Measurements from ENCODE around the gene SNTB2. TPM values are rescaled to one million over a fixed set of nuclear protein-coding genes. Genes with fewer than 3 reads are reported as not detected.

The SNTB2 gene
- total RNA-seq, 2 experiments from 2014 or later: 15.7 to 17.2 TPM

- Mint-ChIP-seq H3K27me3 (no peaks in the 10 kb centered on the region), H3K4me1 (peaks cover 52% of the 10 kb centered on the region), H3K4me3 (no peak overlapping the region), H3K9me3 (ENCODE audit: low read depth) (no peaks in the 10 kb centered on the region), H3K36me3 (ENCODE audit: low read depth) (peaks cover 65% of the 10 kb centered on the region), H3K27ac (peak overlapping the region; percentile 87)
- ATAC-seq (no peak), DNase-seq (no peak)
- POLR2A ChIA-PET: interaction anchor here (0.7 to 2.6 kb wide), 6 partner anchors 8 to 607 kb away, joined by 3 to 15 read pairs (median 6); partner anchors contain the start of gene SNTB2
- CTCF ChIA-PET: interaction anchor here (0.6 to 2.4 kb wide), 11 partner anchors 10 to 226 kb away, joined by 3 to 12 read pairs (median 5); partner anchors contain the start of gene SNTB2
- intact Hi-C loops (cut with DNase I, micrococcal nuclease): loop anchor here in 1 of 2 experiments (5.0 kb wide), 1 partner anchor 122 kb away; no protein-coding TSS in a partner anchor
These were observed 21.4 kb upstream of the SNTB2 start for GRCh38 chr16:69165584-69165983.

- peaks cover 52% of the 10 kb centered on the region for H3K4me1 Mint-ChIP-seq
- intact Hi-C loops (cut with DNase I, micrococcal nuclease): loop anchor here (1.0 to 5.0 kb wide), 12 partner anchors 20 to 506 kb away; partner anchors contain the start of genes CHTF8 (in 2 of the 2), UTP4 (in 2 of the 2), NFAT5 (in 1 of the 2) and SNTB2 (in 1 of the 2)
- H3K4me3 Mint-ChIP-seq: peak overlapping the region; percentile 32
- H3K27me3 Mint-ChIP-seq: no peaks in the 10 kb centered on the region
- CTCF ChIA-PET: interaction anchor here (0.6 to 2.4 kb wide), 16 partner anchors 9 to 144 kb away, joined by 3 to 13 read pairs (median 6); partner anchors contain the start of gene SNTB2
- DNase-seq (peak; percentile 91), ATAC-seq (peak; percentile 92)
- POLR2A ChIA-PET: interaction anchor here (0.6 to 2.6 kb wide), 12 partner anchors 9 to 608 kb away, joined by 3 to 15 read pairs (median 5); partner anchors contain the start of gene SNTB2
- H3K27ac Mint-ChIP-seq: peak overlapping the region; percentile 87
- H3K9me3 Mint-ChIP-seq (ENCODE audit: low read depth): no peaks in the 10 kb centered on the region
- peaks cover 64% of the 10 kb centered on the region for H3K36me3 Mint-ChIP-seq (ENCODE audit: low read depth)
These were observed 20.6 kb upstream of the SNTB2 start for GRCh38 chr16:69166221-69166833.

- Mint-ChIP-seq H3K27me3 (no peaks in the 10 kb centered on the region), H3K27ac (peak overlapping the region; percentile 87), H3K36me3 (ENCODE audit: low read depth) (peaks cover 63% of the 10 kb centered on the region), H3K9me3 (ENCODE audit: low read depth) (no peaks in the 10 kb centered on the region), H3K4me3 (peak overlapping the region; percentile 38), H3K4me1 (peaks cover 52% of the 10 kb centered on the region)
- ChIA-PET CTCF (interaction anchor here (0.6 to 2.2 kb wide), 14 partner anchors 9 to 143 kb away, joined by 3 to 13 read pairs (median 6); partner anchors contain the start of gene SNTB2), POLR2A (interaction anchor here (0.6 to 2.6 kb wide), 10 partner anchors 8 to 559 kb away, joined by 3 to 15 read pairs (median 5); partner anchors contain the start of gene SNTB2)
- DNase-seq (peak; percentile 30), ATAC-seq (no peak)
- intact Hi-C loops (cut with DNase I, micrococcal nuclease): loop anchor here (1.0 to 5.0 kb wide), 12 partner anchors 19 to 507 kb away; partner anchors contain the start of genes CHTF8 (in 2 of the 2), UTP4 (in 2 of the 2), NFAT5 (in 1 of the 2) and SNTB2 (in 1 of the 2)
These were observed 19.7 kb upstream of the SNTB2 start for GRCh38 chr16:69166946-69167930.

GRCh38 chr16:69169051-69169450 lies 17.9 kb upstream of the SNTB2 start:
- no peak for DNase-seq
- POLR2A ChIA-PET: no interaction called here
- H3K27me3 Mint-ChIP-seq: no peaks in the 10 kb centered on the region
- H3K4me3 Mint-ChIP-seq: no peak overlapping the region
- intact Hi-C loops (cut with DNase I, micrococcal nuclease): loop anchor here in 1 of 2 experiments (5.0 kb wide), 1 partner anchor 118 kb away; no protein-coding TSS in a partner anchor
- ATAC-seq: no peak
- CTCF ChIA-PET: interaction anchor here (0.6 to 0.7 kb wide), 3 partner anchors 263 to 563 kb away, joined by 4 read pairs; no protein-coding TSS in a partner anchor
- peaks cover 62% of the 10 kb centered on the region for H3K36me3 Mint-ChIP-seq (ENCODE audit: low read depth)
- H3K9me3 Mint-ChIP-seq (ENCODE audit: low read depth): no peaks in the 10 kb centered on the region
- H3K27ac Mint-ChIP-seq: no peak overlapping the region
- H3K4me1 Mint-ChIP-seq: peaks cover 48% of the 10 kb centered on the region

GRCh38 chr16:69169607-69170352 lies 17.2 kb upstream of the SNTB2 start:
- POLR2A ChIA-PET: interaction anchor here (0.6 kb wide), 2 partner anchors 18 to 120 kb away, joined by 3 read pairs; no protein-coding TSS in a partner anchor
- H3K27ac Mint-ChIP-seq: no peak overlapping the region
- H3K4me1 Mint-ChIP-seq: peaks cover 44% of the 10 kb centered on the region

GRCh38 chr16:69171325-69172084 lies 15.5 kb upstream of the SNTB2 start:
- no peak for DNase-seq
- Mint-ChIP-seq H3K4me1 (peaks cover 26% of the 10 kb centered on the region), H3K27me3 (no peaks in the 10 kb centered on the region), H3K9me3 (ENCODE audit: low read depth) (no peaks in the 10 kb centered on the region), H3K36me3 (ENCODE audit: low read depth) (peaks cover 51% of the 10 kb centered on the region), H3K4me3 (no peak overlapping the region), H3K27ac (no peak overlapping the region)
- ATAC-seq: no peak
- ChIA-PET POLR2A (no interaction called here), CTCF (interaction anchor here (1.5 kb wide), 1 partner anchor 16 kb away, joined by 3 read pairs; the partner anchor contains the start of gene SNTB2)
- intact Hi-C loops (cut with DNase I, micrococcal nuclease): no loop called here

More at GRCh38 chr16:69169607-69170352, 17.2 kb upstream of the SNTB2 start:
- Mint-ChIP-seq H3K27me3 (no peaks in the 10 kb centered on the region), H3K9me3 (ENCODE audit: low read depth) (no peaks in the 10 kb centered on the region), H3K36me3 (ENCODE audit: low read depth) (peaks cover 58% of the 10 kb centered on the region), H3K4me3 (no peak overlapping the region)
- ATAC-seq (no peak), DNase-seq (no peak)
- CTCF ChIA-PET: interaction anchor here (0.6 kb wide), 2 partner anchors 24 to 262 kb away, joined by 3 to 4 read pairs; no protein-coding TSS in a partner anchor
- intact Hi-C loops (cut with DNase I, micrococcal nuclease): loop anchor here in 1 of 2 experiments (5.0 kb wide), 1 partner anchor 118 kb away; no protein-coding TSS in a partner anchor

- Mint-ChIP-seq H3K27ac (no peak overlapping the region), H3K4me3 (no peak overlapping the region), H3K4me1 (peaks cover 5% of the 10 kb centered on the region), H3K27me3 (no peaks in the 10 kb centered on the region), H3K36me3 (ENCODE audit: low read depth) (peaks cover 18% of the 10 kb centered on the region), H3K9me3 (ENCODE audit: low read depth) (no peaks in the 10 kb centered on the region)
- CTCF ChIA-PET: interaction anchor here (0.7 to 1.0 kb wide), 2 partner anchors 10 to 15 kb away, joined by 4 to 5 read pairs; no protein-coding TSS in a partner anchor
- no peak for ATAC-seq
- POLR2A ChIA-PET: interaction anchor here (0.6 kb wide), 2 partner anchors 26 to 128 kb away, joined by 7 to 8 read pairs; no protein-coding TSS in a partner anchor
- intact Hi-C loops (cut with DNase I, micrococcal nuclease): no loop called here
- no peak for DNase-seq
These were observed 10.7 kb upstream of the SNTB2 start for GRCh38 chr16:69176033-69176800.

GRCh38 chr16:69179328-69180010 lies 7.5 kb upstream of the SNTB2 start:
- Mint-ChIP-seq H3K9me3 (ENCODE audit: low read depth) (no peaks in the 10 kb centered on the region), H3K36me3 (ENCODE audit: low read depth) (peaks cover 6% of the 10 kb centered on the region), H3K27me3 (no peaks in the 10 kb centered on the region), H3K4me3 (no peak overlapping the region), H3K4me1 (peaks cover 6% of the 10 kb centered on the region), H3K27ac (no peak overlapping the region)
- no peak for DNase-seq
- CTCF ChIA-PET: interaction anchor here (0.7 kb wide), 1 partner anchor 37 kb away, joined by 3 read pairs; no protein-coding TSS in a partner anchor
- intact Hi-C loops (cut with DNase I, micrococcal nuclease): no loop called here
- POLR2A ChIA-PET: no interaction called here
- ATAC-seq: no peak

GRCh38 chr16:69180011-69180338 lies 7.0 kb upstream of the SNTB2 start:
- no peak for DNase-seq
- Mint-ChIP-seq H3K27me3 (no peaks in the 10 kb centered on the region), H3K27ac (no peak overlapping the region), H3K4me3 (no peak overlapping the region), H3K36me3 (ENCODE audit: low read depth) (peaks cover 9% of the 10 kb centered on the region), H3K9me3 (ENCODE audit: low read depth) (no peaks in the 10 kb centered on the region), H3K4me1 (peaks cover 10% of the 10 kb centered on the region)
- no peak for ATAC-seq
- ChIA-PET CTCF (interaction anchor here (0.6 kb wide), 1 partner anchor 379 kb away, joined by 3 read pairs; no protein-coding TSS in a partner anchor), POLR2A (no interaction called here)
- intact Hi-C loops (cut with DNase I, micrococcal nuclease): no loop called here

Measured in activated CD4-positive, alpha-beta T cell treated with anti-CD3 and anti-CD28 coated beads for 36 hours (primary cell).